GM15510 (cell line): ENCODE data around the gene CACNA1E.

Source experiments
- POLR2A ChIP-seq: IDR thresholded peaks from 3 replicates; pipeline ENCODE4 v1.6.1; 2011; ENCODE audit warnings: borderline replicate concordance; ENCODE audit not compliant: insufficient read length; ENCODE audit errors: extremely low read depth

Gene CACNA1E

DNA sequence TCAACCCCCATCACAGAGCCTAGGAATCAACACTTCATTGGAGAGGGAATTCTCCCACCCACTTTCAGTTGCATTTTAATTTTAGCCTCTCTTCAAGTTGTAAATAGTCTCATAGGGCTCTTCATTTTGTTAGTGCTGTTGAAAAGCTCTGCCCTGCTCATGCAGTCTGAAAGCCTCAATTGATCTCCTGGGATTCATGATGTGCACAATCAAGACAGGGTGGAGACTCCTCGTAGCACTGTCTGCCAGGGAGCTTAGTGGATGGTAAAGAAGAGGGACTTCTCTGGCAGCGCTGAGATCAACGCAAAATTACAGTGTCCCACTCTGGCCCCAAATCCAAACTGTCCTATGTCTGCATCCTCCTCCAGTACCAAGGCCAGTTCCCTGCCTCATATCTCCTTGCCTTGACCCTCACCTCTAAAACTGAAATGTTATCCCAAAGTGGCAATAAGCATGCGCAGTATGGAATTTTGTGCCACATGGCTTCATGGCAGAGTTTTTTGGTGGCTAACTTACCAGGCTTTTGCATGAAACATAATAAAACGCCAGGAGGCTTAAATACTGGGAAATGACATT lies 282.2 kb downstream of the CACNA1E start:
- no peak for TF ChIP-seq POLR2A

DNA sequence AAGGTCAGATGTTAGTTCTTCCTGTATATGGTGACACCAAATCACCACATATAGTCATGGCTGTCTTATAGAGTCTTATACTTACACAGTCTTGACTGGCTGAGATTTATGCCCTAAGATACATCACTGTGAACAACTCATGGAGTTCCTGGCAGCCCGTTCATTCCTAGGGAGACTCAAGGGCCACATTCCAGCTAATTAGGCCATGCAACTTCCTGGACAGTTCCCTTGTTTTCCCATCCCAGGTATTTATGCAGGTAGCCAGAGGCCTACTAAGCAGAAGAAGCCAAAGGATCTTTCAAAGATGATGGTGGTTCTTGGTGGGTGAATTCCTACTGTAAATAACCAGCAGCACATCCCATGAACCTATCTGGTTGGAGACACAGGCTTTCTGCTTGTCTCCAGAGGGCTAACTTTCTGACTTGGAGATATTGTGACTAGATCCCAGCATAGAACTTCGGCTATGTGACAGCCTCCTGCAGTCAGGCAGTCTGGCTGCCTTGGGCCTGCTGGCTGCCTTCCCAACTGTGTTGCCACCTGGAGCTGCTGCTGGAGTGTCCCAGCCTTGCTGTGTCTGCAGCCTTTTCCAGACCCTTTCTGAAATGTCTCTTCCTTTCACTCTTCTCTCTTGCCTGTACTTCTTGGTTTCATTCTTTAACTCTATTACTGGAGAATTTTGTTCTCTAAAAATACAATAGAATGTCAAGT lies 283.8 kb downstream of the CACNA1E start:
- no peak for TF ChIP-seq POLR2A

- TF ChIP-seq POLR2A: no peak
Observed at GRCh38 chr1:181768211-181768929, 285.1 kb downstream of the CACNA1E start.

DNA sequence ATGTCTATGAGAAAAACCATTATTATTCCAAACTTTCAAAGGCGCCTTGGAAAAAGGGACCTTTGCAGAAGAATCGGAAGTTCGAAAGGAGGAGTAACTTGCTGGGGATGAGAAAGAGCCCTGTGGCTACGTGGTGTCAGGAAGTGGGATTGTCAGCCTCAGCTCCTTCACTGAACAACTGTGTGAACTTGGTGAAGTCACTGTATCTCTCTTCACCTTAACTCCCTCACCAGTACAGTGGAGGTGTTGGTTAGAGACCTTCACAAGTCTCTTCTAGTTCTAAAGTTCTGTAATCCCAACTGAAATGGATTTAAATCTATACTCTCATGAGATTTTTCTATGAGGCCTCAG lies 285.6 kb downstream of the CACNA1E start:
- TF ChIP-seq POLR2A: no peak

GRCh38 chr1:181769846-181770245 lies 286.5 kb downstream of the CACNA1E start:
- no peak for TF ChIP-seq POLR2A

- TF ChIP-seq POLR2A: no peak
Observed at GRCh38 chr1:181772714-181773113, 289.4 kb downstream of the CACNA1E start.

DNA sequence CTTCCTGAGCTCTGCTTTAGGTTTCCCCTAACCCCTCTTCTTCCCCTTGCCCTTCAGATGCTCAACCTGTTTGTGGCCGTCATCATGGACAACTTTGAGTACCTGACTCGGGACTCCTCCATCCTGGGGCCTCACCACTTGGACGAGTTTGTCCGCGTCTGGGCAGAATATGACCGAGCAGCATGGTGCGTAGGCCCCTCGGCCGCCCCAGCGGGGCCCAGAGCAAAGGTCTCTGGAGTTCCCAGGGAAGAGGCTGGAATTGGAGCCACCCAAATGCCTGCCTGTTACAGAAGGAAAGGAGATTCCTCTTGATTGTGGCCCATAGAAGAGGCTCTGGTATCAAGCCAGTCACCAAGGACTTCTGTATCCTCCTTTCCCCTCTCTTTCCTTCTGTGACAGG lies 292.7 kb downstream of the CACNA1E start:
- no peak for TF ChIP-seq POLR2A

DNA sequence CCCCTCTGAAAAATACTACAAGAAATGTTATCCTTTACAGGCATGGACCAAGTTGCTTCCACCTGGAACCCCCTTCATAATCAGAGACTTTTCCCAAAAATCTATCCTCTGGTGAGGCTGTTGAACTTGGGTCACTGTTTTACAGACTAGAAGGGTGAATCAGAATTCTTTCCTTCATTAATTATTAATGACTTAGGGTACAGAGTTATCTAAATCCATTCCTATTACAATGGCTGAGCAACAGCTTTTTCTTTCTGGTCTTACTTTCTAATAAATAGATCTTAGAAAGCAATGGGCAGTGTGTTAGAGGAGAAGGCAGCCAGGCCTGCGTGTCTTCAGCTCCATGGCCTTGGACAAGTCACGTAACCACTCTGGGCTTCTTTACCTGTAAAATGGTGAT lies 294.0 kb downstream of the CACNA1E start:
- no peak for TF ChIP-seq POLR2A

DNA sequence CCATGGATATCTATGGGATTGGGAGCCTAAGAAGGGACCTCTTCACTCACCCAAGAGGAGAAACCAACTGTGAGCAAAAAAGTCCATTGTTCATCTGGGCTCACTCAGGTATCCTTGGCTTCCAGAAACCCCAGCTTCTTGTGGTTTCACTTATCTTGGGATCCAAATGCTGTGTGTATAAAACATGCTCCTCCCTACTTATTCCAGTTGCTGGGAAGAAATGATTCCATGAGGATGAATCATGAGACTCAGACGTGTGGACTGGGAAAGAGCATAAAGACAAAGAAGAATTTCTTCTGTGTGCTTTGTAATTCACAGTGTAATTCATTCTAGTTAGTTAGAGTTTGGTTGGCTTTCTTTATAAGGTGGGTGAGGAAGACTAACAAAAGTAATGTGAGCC lies 294.5 kb downstream of the CACNA1E start:
- no peak for TF ChIP-seq POLR2A

GRCh38 chr1:181778640-181779260 lies 295.4 kb downstream of the CACNA1E start:
- no peak for TF ChIP-seq POLR2A

DNA sequence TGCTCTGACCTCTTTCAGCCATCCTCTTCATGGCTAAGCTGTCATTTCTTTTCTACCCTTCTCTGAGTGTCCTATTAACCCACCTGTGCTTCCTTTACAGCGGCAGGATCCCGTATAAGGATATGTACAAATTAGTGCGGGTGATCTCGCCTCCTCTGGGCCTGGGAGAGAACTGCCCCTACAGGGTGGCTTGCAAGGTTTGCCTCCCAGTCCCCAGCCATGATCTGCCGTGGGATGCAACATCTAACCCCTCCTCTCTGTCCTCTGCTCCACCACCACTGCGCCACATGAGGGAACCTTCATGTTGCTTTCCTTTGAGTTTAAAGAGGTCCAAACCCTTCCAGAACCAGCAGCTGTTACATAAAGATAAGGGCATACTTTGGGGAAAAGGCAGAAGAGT lies 296.0 kb downstream of the CACNA1E start:
- no peak for TF ChIP-seq POLR2A

DNA sequence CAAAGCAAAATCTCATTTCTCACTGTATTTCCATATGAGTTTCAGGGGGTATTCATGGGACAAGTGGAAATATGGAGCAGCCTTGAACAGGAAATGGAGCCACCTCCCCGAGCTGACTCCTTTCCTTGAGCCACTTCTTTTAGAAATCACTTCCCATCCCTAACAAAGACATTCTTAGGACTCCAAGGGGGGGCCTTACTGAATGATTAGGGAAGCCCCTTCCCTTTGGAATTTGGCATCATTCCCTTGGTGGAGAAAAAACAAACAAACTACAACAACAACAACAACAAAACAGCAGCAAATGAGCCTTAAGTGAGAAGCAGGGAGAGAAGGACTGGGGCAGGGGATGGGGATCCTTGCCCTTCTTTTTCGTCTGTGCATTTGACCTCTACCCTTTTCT lies 299.9 kb downstream of the CACNA1E start:
- no peak for TF ChIP-seq POLR2A

DNA sequence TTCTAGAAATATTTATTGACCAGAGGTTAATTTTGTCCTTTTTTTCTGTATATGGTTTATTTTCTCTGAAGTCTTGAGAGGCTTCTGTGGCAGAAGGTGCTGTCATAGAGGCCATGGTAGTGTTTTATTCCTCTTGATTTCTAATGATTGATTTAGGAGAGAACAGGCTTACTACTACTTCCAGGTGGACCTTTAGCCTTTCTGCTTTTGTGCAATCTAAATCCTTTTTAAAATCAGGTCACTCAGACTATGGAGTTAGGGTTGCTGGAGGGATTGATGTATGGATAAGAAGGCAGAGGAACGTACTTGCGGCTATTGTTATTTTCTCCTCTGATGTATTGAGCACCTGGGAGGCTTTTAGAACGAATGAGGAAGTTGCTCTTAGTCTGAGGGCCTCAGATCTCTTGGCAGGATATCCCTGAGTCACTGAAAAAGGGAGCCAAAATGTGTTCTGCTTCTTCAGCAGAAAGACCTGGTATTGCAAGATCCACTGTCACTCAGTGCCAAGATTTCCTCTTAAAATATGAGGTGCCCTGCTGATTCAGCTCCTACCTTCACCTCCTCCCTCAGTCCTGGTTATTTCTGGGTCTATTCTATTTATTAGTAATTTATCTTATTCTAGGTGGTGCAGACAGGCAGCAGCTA lies 300.8 kb downstream of the CACNA1E start:
- TF ChIP-seq POLR2A: no peak

GRCh38 chr1:181789395-181789794 lies 306.1 kb downstream of the CACNA1E start:
- no peak for TF ChIP-seq POLR2A

DNA sequence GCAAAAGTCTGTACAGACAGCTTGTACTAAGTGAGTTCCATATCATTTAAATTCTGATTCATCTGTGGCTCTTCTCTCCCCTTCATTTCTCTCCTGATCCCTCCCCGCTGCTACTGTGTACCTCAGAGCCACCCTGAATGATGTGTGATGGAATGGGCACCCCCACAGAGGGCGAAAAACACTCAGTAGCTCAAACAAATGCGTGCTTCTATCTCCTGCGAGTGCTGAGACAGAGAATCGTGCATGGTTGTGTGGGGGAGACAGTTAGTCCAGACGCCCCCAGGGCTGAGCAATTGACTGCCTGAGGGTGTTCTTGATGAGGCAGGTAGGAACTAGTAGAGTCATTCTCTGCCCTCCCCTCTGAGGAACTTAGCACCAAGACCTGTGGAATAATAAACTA lies 308.4 kb downstream of the CACNA1E start:
- no peak for TF ChIP-seq POLR2A
